Lower lobe of right lung (tissue), 2 donors: ENCODE results near the gene JAKMIP2. TPM values are rescaled to one million over a fixed set of nuclear protein-coding genes. Genes with fewer than 3 reads are reported as not detected.

ENCODE experiments used
- ATAC-seq, 2 donors: fragments of 200-7000 bp; cut with Tn5 transposase; one replicate each; pipeline ENCODE4 v1.9.1; 2020 to 2022; ENCODE audit warnings: mild to moderate bottlenecking in 2 of 2, moderate library complexity in 2 of 2
- DNase-seq: peaks from one replicate; pipeline ENCODE4 v3.0.0-alpha.2; 2020
- H3K27ac ChIP-seq: fragments of 200-600 bp; one replicate; pipeline ENCODE4 v1.8.0; 2022
- H3K27me3 ChIP-seq: fragments of 200-600 bp; one replicate; pipeline ENCODE4 v1.8.0; 2022; ENCODE audit warnings: low read depth
- H3K36me3 ChIP-seq: fragments of 200-600 bp; one replicate; pipeline ENCODE4 v1.8.0; 2022; ENCODE audit warnings: mild to moderate bottlenecking
- H3K4me1 ChIP-seq: fragments of 200-600 bp; one replicate; pipeline ENCODE4 v1.8.0; 2022
- H3K4me3 ChIP-seq: fragments of 200-600 bp; one replicate; pipeline ENCODE4 v1.8.0; 2022; ENCODE audit warnings: mild to moderate bottlenecking
- H3K9me3 ChIP-seq: fragments of 200-600 bp; one replicate; pipeline ENCODE4 v1.8.0; 2022
- intact Hi-C: fragments of 100-400 bp; cut with DNase I; formaldehyde crosslinking; loops from one replicate; pipeline ENCODE4 v1.11.0; 2022
- total RNA-seq: library from RNA; stranded (reverse); fragmentation: NEBNext Ultra II Directional; extraction: Animal tissue kit (Norgen Biotek cat#: 25700); gene quantifications from one replicate; pipeline ENCODE4 v1.2.1, GENCODE V29; 2021
- TF ChIP-seq, protein P1 (sequence below): fragments of 200-600 bp; IDR thresholded peaks from one replicate; pipeline ENCODE4 v1.8.0; 2022; ENCODE audit warnings: antibody characterized with exemption, mild to moderate bottlenecking
- donor health status: DM: no; HTN: yes; CAD: no; lungs with severe emphysema.

JAKMIP2 gene
- total RNA-seq, 1 donor from 2014 or later = 8.3 TPM

DNA sequence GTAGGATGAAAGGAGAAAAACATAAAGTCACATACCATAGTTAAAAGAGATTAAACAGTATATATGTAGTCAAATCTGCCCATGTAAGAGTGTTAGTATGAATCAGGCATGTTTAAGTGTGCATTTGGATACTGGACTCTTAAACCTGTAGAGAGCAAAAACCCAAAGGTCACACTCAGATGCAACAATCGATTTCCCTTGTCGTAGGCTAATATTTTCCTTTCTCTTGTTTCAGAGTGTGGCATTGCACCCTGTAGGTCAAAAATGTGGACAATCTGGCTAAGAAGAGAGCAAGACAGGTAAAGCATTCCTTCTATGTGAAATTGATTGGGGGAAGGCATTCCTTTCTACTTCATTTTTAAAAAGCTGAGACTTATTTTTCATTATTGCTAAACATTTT lies 8.9 kb downstream of the JAKMIP2 start:
- Histone ChIP-seq H3K9me3 (no peaks in the 10 kb centered on the region), H3K27me3 (no peaks in the 10 kb centered on the region), H3K4me1 (no peaks in the 10 kb centered on the region), H3K27ac (no peak overlapping the region), H3K36me3 (no peaks in the 10 kb centered on the region), H3K4me3 (no peak overlapping the region)
- intact Hi-C loops = no loop called here
- no peak for DNase-seq
- TF ChIP-seq, protein P1, sequence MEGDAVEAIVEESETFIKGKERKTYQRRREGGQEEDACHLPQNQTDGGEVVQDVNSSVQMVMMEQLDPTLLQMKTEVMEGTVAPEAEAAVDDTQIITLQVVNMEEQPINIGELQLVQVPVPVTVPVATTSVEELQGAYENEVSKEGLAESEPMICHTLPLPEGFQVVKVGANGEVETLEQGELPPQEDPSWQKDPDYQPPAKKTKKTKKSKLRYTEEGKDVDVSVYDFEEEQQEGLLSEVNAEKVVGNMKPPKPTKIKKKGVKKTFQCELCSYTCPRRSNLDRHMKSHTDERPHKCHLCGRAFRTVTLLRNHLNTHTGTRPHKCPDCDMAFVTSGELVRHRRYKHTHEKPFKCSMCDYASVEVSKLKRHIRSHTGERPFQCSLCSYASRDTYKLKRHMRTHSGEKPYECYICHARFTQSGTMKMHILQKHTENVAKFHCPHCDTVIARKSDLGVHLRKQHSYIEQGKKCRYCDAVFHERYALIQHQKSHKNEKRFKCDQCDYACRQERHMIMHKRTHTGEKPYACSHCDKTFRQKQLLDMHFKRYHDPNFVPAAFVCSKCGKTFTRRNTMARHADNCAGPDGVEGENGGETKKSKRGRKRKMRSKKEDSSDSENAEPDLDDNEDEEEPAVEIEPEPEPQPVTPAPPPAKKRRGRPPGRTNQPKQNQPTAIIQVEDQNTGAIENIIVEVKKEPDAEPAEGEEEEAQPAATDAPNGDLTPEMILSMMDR = no peak
- no peak for ATAC-seq

DNA sequence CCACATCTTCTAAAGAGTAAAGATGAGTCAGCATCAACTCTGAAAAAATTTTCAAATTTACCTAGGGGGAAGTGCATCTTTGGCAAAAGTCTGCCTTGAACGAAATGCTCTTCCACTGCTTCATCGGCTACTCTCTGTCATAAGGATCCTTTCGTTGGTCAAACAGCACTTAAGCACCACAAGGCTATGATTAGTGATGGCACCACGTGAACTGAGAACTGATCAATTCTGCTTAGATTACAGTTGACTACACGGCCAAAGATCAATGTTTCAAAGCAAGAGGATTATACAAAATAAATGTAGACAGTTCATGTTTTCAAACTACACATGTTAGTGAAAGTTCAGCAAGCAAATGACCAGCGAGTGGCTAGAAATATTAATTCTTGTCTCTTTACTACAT lies 9.4 kb downstream of the JAKMIP2 start:
- TF ChIP-seq, protein P1 = no peak
- no peak for ATAC-seq
- Histone ChIP-seq H3K9me3 (no peaks in the 10 kb centered on the region), H3K4me3 (no peak overlapping the region), H3K27me3 (no peaks in the 10 kb centered on the region), H3K4me1 (no peaks in the 10 kb centered on the region), H3K36me3 (no peaks in the 10 kb centered on the region), H3K27ac (no peak overlapping the region)
- no peak for DNase-seq
- intact Hi-C loops = no loop called here

- H3K27me3 ChIP-seq = no peaks in the 10 kb centered on the region
- no peaks in the 10 kb centered on the region for H3K9me3 ChIP-seq
- ATAC-seq (no peak), DNase-seq (no peak)
- H3K4me1 ChIP-seq = no peaks in the 10 kb centered on the region
- intact Hi-C loops = no loop called here
- no peaks in the 10 kb centered on the region for H3K36me3 ChIP-seq
- TF ChIP-seq, protein P1 = no peak
- no peak overlapping the region for H3K27ac ChIP-seq
- no peak overlapping the region for H3K4me3 ChIP-seq
Measured at GRCh38 chr5:147767048-147767447, 15.5 kb downstream of the JAKMIP2 start.

DNA sequence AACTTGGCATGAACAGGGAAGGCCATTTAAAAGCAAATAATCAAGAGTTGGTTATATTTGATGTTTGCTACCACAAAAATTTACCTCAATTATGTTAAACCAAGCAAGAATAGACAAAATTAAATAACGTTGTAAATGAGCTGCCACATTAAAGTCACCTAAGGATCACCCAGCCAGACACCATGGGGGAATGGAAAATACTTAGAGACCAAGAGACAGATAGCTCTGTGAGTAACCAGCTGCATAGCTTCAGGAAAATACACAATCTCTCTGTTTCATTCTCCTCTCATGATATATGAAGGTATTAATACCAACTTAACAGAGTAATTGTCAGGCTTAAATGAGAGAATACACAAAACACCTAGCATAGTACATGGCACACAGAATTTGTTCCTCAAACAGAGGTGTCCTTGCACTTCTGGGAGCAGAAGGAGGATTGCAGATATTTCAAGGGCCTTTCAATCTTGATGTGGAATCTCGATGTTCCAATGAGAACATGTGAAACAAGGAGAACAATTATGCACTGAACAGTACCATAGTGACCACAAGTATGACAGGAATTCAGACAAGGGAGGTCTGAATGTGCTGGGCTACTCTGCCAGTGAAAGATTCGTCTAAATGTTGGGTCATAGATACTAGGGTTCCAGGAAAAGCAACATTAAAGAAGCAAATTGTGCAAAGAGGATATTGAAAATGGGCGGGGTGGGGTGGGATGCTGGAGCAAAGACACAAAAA lies 18.6 kb downstream of the JAKMIP2 start:
- Histone ChIP-seq H3K27ac (no peak overlapping the region), H3K4me3 (no peak overlapping the region), H3K4me1 (no peaks in the 10 kb centered on the region), H3K27me3 (no peaks in the 10 kb centered on the region), H3K36me3 (no peaks in the 10 kb centered on the region), H3K9me3 (no peaks in the 10 kb centered on the region)
- intact Hi-C loops = no loop called here
- no peak for DNase-seq
- TF ChIP-seq, protein P1 = no peak
- ATAC-seq = peak; percentile 68 to 74

GRCh38 chr5:147760086-147760875 lies 22.2 kb downstream of the JAKMIP2 start:
- Histone ChIP-seq H3K9me3 (no peaks in the 10 kb centered on the region), H3K27me3 (no peaks in the 10 kb centered on the region), H3K4me3 (no peak overlapping the region), H3K4me1 (no peaks in the 10 kb centered on the region), H3K36me3 (no peaks in the 10 kb centered on the region), H3K27ac (no peak overlapping the region)
- TF ChIP-seq, protein P1 = no peak
- intact Hi-C loops = no loop called here
- ATAC-seq = no peak
- DNase-seq = no peak
